Kidney tubule cell (primary cell): ENCODE data around the gene SAXO2.
"Not testable (repeated sequence)": the region's sequence is repeated elsewhere in the genome, so short reads cannot be mapped to it uniquely, and the experiment has no call there.

Source experiments
- DNase-seq: peaks from one replicate; pipeline ENCODE4 v3.0.0-alpha.2; 2018; ENCODE audit warnings: low spot score

The SAXO2 gene

DNA sequence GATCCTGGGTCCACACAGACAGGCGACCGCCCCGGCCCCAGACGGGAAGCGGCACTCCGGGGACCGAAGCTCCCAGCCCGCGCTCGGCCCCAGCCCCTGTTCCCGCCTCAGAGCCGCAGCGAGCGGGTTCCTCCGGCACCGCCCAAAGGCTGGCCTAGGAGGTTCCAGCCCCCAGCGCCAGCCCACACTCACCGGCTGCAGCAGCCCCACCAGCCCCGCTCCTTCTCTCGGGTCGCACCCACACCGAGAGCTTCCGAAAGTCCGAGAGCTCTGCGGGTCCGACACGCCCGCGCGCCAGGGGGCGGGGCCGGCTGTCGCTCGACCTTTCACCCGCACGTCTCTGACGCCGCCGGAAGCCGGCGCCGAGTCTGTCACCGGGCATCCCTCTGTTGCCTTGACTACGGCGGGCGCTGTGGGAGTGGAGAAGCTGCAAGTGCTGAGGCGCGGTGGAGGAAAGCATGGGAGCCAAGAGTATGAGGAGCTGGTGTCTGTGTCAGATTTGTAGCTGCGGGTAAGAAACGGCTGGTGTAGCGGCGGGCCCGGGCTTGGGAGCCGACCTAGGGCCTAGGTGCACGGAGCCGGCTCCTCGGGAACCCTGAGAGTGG lies at the start of gene SAXO2, which contains the start of gene EFL1:
TSS of gene SAXO2 (plus strand) at position 397 of the 605 bp plus-strand sequence. CDS start at position 459, 62 bp downstream.
TSS of gene EFL1 (minus strand) at position 313 of the 605 bp plus-strand sequence. CDS start 956 bp downstream, outside the sequence.
- DNase-seq: peak; percentile 93

GRCh38 chr15:82216092-82216491 lies 46.5 kb upstream of the SAXO2 start:
- not testable (repeated sequence) for DNase-seq

- not testable (repeated sequence) for DNase-seq
These were observed 41.1 kb upstream of the SAXO2 start for GRCh38 chr15:82221535-82221934.

DNA sequence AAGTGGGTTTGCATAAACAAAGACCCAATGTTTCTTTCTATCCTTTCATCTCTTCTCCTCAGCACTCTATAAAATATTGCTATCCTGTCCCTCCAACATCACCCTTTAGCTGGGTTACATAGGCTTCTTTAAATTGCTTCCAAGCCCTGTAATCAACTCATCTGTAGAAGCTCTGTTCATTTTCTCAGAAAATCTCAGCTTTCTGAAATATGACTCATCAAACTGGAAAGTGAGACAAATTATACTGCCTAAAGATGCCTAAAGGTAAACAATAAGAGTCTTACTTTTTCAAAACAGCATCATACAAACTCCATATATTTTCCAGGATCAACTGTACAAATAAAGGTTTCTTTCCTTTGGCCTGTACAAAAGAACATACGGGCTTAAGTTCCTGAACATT lies 33.9 kb upstream of the SAXO2 start:
- no peak for DNase-seq

DNA sequence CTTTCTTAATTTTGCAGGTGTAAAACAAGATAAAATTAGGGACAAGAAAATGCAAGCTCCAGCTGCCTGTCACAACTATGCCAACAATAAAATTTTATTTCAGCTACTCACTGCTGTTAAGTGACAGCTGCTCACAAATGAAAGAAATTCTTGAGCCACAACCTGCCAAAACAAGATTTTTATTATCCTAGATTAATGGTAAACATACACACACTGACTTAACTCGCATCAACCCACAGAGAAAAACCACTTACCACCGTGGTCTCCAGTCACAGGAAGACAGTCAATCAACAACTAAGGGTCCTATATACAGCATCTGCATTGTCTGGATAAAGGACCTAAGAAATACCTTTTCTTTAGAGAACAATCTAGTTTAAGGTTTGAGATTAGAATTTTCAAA lies 31.4 kb upstream of the SAXO2 start:
- DNase-seq: no peak

DNA sequence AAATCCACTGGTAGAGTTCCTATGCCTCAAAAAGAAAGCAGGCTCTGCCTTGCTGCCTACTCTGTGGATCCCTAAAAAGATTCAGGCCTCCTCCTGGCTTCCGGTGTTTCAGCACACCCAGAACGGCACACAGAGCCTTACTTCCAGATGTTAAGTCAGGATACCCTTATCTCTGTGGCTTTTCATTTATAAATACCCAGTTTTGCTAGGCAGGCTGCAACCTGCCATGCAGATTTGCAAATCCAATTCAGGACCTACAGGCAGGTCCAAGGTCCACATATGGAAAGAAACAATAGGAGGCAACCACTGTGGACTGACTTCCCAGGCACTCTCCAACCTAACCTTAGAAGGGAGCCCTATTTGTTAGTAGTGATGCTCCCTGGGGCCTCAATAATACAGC lies 30.8 kb upstream of the SAXO2 start:
- no peak for DNase-seq

GRCh38 chr15:82237944-82238534 lies 24.6 kb upstream of the SAXO2 start:
- DNase-seq: not testable (repeated sequence)

DNA sequence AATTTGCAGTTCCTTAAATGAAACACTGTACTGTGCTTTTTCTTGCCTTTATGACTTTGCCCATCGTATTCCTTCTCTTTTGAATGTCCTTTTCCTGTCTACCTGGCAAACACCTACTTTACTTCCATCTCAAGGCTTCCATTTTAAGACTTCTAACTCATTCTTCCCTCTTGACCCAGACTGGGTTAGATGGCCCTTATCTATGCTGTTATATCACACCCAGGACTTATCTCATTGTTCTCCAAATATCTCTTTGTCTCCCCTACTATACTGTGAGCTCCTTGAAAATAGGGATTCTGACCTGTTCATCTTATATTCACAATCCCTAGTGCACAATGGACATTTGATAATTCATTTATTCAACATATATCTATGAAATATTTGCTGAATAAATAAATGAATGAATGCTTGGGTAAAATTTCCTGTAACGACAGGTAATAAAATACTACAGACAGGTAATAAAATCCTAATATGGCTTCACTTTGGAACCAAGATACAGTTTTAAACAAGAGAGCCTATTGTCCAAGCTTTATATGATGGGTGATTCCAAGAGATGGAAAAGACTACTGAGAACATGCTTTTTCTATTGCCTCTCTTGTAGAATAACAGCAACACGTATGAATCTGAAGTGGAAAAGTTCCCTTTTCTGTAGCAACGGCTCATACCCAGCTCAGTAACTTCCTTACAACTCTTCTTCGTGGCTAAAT lies 22.8 kb upstream of the SAXO2 start:
- no peak for DNase-seq

DNA sequence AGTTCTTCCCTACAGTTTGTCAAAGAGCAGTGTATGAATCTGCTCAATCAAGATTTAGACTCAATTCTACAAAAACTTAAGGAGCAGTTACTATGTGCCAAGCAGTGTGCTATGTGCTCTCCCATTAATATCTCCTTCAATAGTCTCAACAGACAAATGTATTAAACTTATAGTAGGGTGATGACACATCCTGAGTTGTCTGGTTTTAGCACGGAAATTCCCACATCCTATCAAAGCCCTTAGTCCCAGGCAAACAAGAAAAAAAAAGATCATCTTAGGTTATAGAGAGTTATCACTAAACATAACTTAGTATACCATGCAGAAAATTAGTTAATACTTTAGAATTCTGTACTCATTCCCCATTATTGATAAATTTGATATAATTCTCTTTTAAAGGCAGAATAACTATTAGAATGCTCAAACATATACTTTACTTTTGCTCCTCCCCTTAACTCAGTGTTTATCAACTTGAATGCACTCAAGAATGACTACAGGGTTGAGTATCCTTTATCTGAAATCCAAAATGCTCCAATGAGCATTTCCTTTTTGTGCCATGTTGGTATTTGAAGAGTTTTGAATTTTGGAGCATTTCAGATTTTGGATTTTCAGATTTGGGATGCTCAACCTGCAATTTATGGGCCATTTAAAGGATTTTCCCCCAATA lies 20.6 kb upstream of the SAXO2 start:
- DNase-seq: peak; percentile 41

DNA sequence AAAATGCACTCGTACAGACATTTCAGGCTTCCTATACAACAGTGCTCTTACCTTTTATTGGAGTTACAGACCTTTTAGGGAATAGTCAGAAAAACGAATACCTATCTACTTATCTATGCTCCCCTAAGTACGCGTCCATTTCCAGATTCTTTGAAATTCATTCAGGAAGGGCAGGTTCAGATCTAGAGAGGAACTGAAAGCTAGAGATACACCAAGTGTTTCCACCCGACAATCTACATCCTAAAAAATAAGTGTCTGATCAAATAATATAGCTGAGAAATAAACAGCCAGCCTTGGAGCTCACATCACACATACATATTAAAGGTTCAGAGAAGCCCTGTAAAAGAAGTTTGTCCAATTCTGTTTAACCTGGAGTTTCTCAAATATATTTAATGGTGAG lies 19.0 kb upstream of the SAXO2 start:
- DNase-seq: not testable (repeated sequence)

GRCh38 chr15:82245956-82246355 lies 16.7 kb upstream of the SAXO2 start:
- not testable (repeated sequence) for DNase-seq

GRCh38 chr15:82248261-82248660 lies 14.4 kb upstream of the SAXO2 start:
- peak; percentile 11 for DNase-seq

DNA sequence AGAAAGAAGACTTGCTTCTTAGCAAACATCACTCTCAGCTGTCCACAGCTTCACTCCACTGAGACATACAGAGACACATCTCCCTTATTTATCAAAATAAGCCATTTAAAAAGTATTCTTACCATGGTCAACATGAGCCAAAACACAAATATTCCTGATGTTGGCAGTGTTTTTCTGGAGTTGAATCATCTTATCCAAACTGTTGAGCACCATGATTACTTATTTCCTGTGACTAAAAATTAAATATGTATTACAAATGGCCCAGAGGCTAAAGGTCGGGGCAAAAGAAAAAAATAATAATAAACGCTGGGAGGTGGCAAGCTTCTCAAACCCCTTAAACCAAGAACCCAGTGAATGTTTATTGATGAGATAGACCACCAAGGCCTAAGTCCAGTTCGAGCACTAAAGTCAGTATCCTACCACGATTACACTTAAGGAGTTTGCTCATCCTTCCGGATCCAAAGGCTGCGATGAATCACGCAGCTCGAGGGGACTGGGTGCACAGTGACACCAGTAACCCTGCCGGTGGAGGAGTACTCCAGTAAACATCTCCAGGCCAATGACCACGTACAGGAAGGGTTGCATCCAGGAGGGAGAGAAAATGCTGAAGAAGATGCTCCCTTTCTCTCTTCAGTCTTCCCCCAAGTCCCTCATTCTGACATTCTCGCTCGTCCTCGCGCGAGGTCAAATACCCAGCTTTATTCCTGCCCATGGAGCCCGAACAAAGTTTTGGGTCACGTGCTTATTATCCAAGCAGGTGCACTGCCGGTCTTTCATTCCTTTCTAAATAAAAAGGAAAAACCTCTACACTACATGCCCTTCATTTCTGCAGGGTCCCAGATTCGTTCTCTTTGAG lies 824 bp upstream of the SAXO2 start:
- peak; percentile 78 for DNase-seq

DNA sequence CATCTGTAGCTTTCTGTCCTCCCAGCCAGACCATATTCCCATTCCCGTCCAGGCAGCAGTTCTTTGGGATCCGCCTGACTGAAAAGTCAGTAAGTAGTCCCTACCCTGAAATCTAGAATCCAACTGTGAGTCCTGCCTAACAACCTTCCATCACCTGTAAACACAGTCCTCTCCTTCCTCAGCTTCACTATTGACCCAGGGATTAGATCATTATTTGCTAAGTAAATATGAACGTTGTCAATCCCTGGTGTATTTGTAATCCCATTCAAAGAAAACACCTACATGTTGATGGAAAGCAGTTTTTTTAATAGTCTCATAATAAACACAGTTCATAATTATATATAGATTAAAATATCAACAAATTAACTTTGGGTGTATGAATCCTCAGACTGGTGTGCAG lies 732 bp downstream of the SAXO2 start:
- peak; percentile 17 for DNase-seq

DNA sequence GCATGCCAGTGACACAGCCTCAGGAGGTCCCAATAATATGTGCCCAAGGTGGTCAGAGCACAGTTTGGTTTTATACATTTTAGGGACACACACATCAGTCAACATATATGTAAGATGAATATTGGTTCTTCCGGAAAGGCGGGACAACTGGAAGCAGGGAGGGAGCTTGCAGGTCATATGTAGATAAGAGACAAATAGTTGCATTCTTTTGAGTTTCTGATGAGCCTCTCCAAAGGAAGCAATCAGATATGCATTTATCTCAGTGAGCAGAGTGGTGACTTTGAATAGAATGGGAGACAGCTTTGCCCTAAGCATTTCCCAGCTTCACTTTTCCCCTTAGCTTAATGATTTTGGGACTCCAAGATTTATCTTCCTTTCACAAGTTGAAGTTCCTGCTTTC lies 4.5 kb downstream of the SAXO2 start:
- DNase-seq: not testable (repeated sequence)

- not testable (repeated sequence) for DNase-seq
These were observed 5.8 kb downstream of the SAXO2 start for GRCh38 chr15:82268454-82268853.

GRCh38 chr15:82272154-82272553 lies 9.5 kb downstream of the SAXO2 start:
- no peak for DNase-seq

DNA sequence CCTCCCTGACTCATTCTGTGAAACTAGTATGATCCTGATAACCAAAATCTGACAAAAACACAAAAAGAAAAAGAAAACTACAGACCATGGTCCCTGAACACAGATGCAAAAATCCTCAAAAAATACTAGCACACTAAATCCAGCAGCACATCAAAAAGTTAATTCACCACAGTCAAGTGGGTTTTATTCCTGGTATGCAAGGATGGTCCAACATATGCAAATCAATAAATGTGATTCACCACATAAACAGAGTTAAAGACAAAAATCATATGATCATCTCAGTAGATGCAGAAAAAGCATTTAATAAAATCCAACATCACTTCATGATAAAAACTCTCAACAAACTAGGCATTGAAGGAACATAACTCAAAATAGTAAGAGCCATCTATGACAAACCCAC lies 12.8 kb downstream of the SAXO2 start:
- no peak for DNase-seq

GRCh38 chr15:82281276-82281675 lies 18.7 kb downstream of the SAXO2 start:
- DNase-seq: not testable (repeated sequence)

DNA sequence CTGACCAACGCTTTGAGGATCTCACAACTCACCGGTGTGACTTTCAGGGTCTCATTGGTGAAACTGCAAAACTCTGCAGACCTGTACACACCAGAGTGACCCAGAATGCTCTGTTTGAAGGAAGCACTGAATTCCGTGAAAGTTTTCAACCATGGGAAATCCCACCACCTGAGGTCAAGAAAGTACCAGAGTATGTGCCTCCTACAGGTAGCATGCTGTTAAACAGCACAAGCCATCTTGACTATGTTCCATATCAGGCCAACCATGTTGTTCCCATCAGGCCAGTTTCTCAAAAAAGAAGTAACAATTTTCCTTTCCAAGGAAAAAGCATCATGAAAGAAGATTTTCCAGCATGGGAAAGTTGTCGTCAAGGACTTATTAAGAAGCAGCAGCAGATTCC lies 19.8 kb downstream of the SAXO2 start:
- not testable (repeated sequence) for DNase-seq

DNA sequence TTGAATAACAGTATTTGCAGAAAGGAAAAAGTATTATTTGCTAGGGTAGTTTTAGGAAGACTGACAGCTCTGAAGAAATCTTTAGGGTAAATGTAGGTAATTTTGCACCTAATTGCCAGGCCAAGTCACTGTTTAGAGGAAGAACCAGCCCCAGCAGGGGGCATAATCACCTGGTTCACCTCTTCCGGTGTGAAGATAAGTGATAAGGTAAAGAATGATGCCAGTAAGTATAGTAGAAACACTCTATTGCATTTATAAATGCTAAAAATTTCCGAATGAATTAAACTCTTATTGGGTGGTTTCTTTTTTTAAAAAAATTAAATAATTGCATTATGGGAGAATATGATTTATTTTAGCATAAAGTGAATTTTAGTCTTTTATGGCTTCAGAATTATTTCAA lies 21.8 kb downstream of the SAXO2 start:
- not testable (repeated sequence) for DNase-seq

GRCh38 chr15:82286475-82286874 lies 23.9 kb downstream of the SAXO2 start:
- DNase-seq: not testable (repeated sequence)
